ENCODE measurements around the gene MOXD1. TPM values are rescaled to one million over a fixed set of nuclear protein-coding genes. Genes with fewer than 3 reads are reported as not detected.
A peak's percentile ranks its signal among the peaks of the same experiment; 100 is the strongest.
"Not testable (repeated sequence)": the region's sequence is repeated elsewhere in the genome, so short reads cannot be mapped to it uniquely, and the experiment has no call there.

The MOXD1 gene
- total RNA-seq, 1 donor, result 15.1 TPM

GRCh38 chr6:132361101-132361500, 40.2 kb downstream of the MOXD1 start:
- no peak for DNase-seq (ENCODE audit: low read depth)
- no peak overlapping the region for H3K4me3 ChIP-seq (ENCODE audit: low read depth, low read length)
- TF ChIP-seq, protein P1, sequence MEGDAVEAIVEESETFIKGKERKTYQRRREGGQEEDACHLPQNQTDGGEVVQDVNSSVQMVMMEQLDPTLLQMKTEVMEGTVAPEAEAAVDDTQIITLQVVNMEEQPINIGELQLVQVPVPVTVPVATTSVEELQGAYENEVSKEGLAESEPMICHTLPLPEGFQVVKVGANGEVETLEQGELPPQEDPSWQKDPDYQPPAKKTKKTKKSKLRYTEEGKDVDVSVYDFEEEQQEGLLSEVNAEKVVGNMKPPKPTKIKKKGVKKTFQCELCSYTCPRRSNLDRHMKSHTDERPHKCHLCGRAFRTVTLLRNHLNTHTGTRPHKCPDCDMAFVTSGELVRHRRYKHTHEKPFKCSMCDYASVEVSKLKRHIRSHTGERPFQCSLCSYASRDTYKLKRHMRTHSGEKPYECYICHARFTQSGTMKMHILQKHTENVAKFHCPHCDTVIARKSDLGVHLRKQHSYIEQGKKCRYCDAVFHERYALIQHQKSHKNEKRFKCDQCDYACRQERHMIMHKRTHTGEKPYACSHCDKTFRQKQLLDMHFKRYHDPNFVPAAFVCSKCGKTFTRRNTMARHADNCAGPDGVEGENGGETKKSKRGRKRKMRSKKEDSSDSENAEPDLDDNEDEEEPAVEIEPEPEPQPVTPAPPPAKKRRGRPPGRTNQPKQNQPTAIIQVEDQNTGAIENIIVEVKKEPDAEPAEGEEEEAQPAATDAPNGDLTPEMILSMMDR (IDR thresholded peaks at IDR 0.05; ENCODE audit: insufficient read depth, low read depth, low read length), result no peak

- TF ChIP-seq, protein P1 (IDR thresholded peaks at IDR 0.05; ENCODE audit: insufficient read depth, low read depth, low read length), result no peak
These were observed 41.4 kb downstream of the MOXD1 start for GRCh38 chr6:132359886-132360285.

GRCh38 chr6:132357120-132357519, 44.2 kb downstream of the MOXD1 start:
- TF ChIP-seq, protein P1 (IDR thresholded peaks at IDR 0.05; ENCODE audit: insufficient read depth, low read depth, low read length), result no peak
- peak; percentile 66 for DNase-seq (ENCODE audit: low read depth)

More at GRCh38 chr6:132359886-132360285, 41.4 kb downstream of the MOXD1 start:
- peak; percentile 3 for DNase-seq (ENCODE audit: low read depth)
- no peak overlapping the region for H3K4me3 ChIP-seq (ENCODE audit: low read depth, low read length)

GRCh38 chr6:132354517-132355167, 46.6 kb downstream of the MOXD1 start:
- DNase-seq (ENCODE audit: low read depth), result no peak
- H3K4me3 ChIP-seq (ENCODE audit: low read depth, low read length), result no peak overlapping the region
- TF ChIP-seq, protein P1 (IDR thresholded peaks at IDR 0.05; ENCODE audit: insufficient read depth, low read depth, low read length), result no peak

More at GRCh38 chr6:132357120-132357519, 44.2 kb downstream of the MOXD1 start:
- H3K4me3 ChIP-seq (ENCODE audit: low read depth, low read length), result no peak overlapping the region

GRCh38 chr6:132351986-132352385, 49.3 kb downstream of the MOXD1 start:
- not testable (repeated sequence) for H3K4me3 ChIP-seq (ENCODE audit: low read depth, low read length); DNase-seq (ENCODE audit: low read depth)

GRCh38 chr6:132348231-132348630, 53.0 kb downstream of the MOXD1 start:
- DNase-seq (ENCODE audit: low read depth), result no peak
- TF ChIP-seq, protein P1 (IDR thresholded peaks at IDR 0.05; ENCODE audit: insufficient read depth, low read depth, low read length), result no peak
- H3K4me3 ChIP-seq (ENCODE audit: low read depth, low read length), result no peak overlapping the region

DNA sequence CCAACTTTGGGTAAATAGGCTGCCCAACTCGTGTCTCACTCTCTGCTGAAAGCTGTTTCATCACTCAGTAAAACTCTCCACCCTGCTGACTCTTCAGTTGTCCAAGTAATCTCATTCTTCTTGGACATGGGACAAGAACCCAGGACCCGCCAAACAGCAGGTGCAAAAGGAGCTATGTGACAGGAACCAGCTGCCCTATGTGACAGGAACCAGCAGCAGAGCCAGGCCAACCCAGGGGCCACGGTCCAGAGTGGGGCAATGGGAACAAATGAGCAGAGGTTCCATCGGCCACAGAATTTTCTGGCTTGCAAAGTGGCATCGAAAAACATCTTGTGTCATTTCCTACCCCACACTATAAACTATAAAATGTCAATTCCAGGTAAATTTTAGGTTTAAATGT, 56.5 kb downstream of the MOXD1 start:
- no peak overlapping the region for H3K4me3 ChIP-seq (ENCODE audit: low read depth, low read length)
- no peak for DNase-seq (ENCODE audit: low read depth)
- TF ChIP-seq, protein P1 (IDR thresholded peaks at IDR 0.05; ENCODE audit: insufficient read depth, low read depth, low read length), result no peak

Data from fibroblast of villous mesenchyme (primary cell).